H9 (cell line): ENCODE results near the gene FAM131C. TPM values are rescaled to one million over a fixed set of nuclear protein-coding genes. Genes with fewer than 3 reads are reported as not detected.
A peak's percentile ranks its signal among the peaks of the same experiment; 100 is the strongest.

ENCODE experiments used
- DNase-seq: peaks from one replicate; pipeline ENCODE4 v3.0.0-alpha.2; 2017
- H2AFZ ChIP-seq: one replicate; pipeline ENCODE4 v1.6.1; 2013; ENCODE audit warnings: mild to moderate bottlenecking, low read length, control low read depth, moderate library complexity
- H2AK5ac ChIP-seq: 2 replicates; pipeline ENCODE4 v1.6.1; 2013; ENCODE audit warnings: low read length, control low read depth, mixed read lengths; ENCODE audit not compliant: insufficient read length
- H2BK120ac ChIP-seq: one replicate; pipeline ENCODE4 v1.6.1; 2013; ENCODE audit warnings: low read depth, mild to moderate bottlenecking, low read length, control low read depth, inconsistent platforms; ENCODE audit not compliant: poor library complexity, severe bottlenecking
- H2BK12ac ChIP-seq: 2 replicates; pipeline ENCODE4 v1.6.1; 2013; ENCODE audit warnings: low read length, control low read depth, mixed read lengths, low read depth; ENCODE audit not compliant: insufficient read length
- H2BK15ac ChIP-seq: 2 replicates; pipeline ENCODE4 v1.6.1; 2013; ENCODE audit warnings: low read depth, low read length, control low read depth
- H2BK20ac ChIP-seq: one replicate; pipeline ENCODE4 v1.6.1; 2013; ENCODE audit warnings: low read depth, mild to moderate bottlenecking, low read length, control low read depth, inconsistent platforms; ENCODE audit not compliant: poor library complexity, severe bottlenecking
- H2BK5ac ChIP-seq: 2 replicates; pipeline ENCODE4 v1.6.1; 2013; ENCODE audit warnings: low read length, control low read depth, mixed read lengths; ENCODE audit not compliant: insufficient read length
- H3K14ac ChIP-seq: 2 replicates; pipeline ENCODE4 v1.6.1; 2013; ENCODE audit warnings: low read length, control low read depth; ENCODE audit not compliant: insufficient read depth
- H3K18ac ChIP-seq: 2 replicates; pipeline ENCODE4 v1.6.1; 2013; ENCODE audit warnings: low read depth, mild to moderate bottlenecking, mixed read lengths, low read length, control low read depth; ENCODE audit not compliant: insufficient read length
- H3K23ac ChIP-seq: 2 replicates; pipeline ENCODE4 v1.6.1; 2013; ENCODE audit warnings: low read length, control low read depth, mixed read lengths, low read depth; ENCODE audit not compliant: insufficient read length
- H3K23me2 ChIP-seq: 2 replicates; pipeline ENCODE4 v1.6.1; 2013; ENCODE audit warnings: low read depth, mild to moderate bottlenecking, mixed read lengths, low read length, control low read depth; ENCODE audit not compliant: insufficient read length, poor library complexity, severe bottlenecking
- H3K27ac ChIP-seq: 2 replicates; pipeline ENCODE4 v1.5.1; 2013; ENCODE audit warnings: low read length, control low read depth, mixed read lengths, low read depth; ENCODE audit not compliant: insufficient read length
- H3K27me3 ChIP-seq: 2 replicates; pipeline ENCODE4 v1.6.1; 2013; ENCODE audit warnings: low read length, control low read depth, inconsistent platforms; ENCODE audit not compliant: insufficient read depth
- H3K4ac ChIP-seq: 2 replicates; pipeline ENCODE4 v1.6.1; 2013; ENCODE audit warnings: low read depth, mild to moderate bottlenecking, control low read depth, inconsistent platforms, low read length, moderate library complexity
- H3K4me1 ChIP-seq: 2 replicates; pipeline ENCODE4 v1.6.1; 2013; ENCODE audit warnings: low read length, control low read depth, inconsistent platforms; ENCODE audit not compliant: insufficient read depth
- H3K4me2 ChIP-seq: 2 replicates; pipeline ENCODE4 v1.6.1; 2013; ENCODE audit warnings: low read length, control low read depth, mixed read lengths; ENCODE audit not compliant: insufficient read length, insufficient read depth
- H3K56ac ChIP-seq: 2 replicates; pipeline ENCODE4 v1.6.1; 2013; ENCODE audit warnings: low read depth, mild to moderate bottlenecking, mixed read lengths, low read length, control low read depth; ENCODE audit not compliant: insufficient read length
- H3K79me1 ChIP-seq: 2 replicates; pipeline ENCODE4 v1.6.1; 2013; ENCODE audit warnings: low read depth, mild to moderate bottlenecking, moderate library complexity, low read length, control low read depth, inconsistent platforms; ENCODE audit not compliant: insufficient read depth, poor library complexity, severe bottlenecking
- H3K79me2 ChIP-seq: 2 replicates; pipeline ENCODE4 v1.6.1; 2013; ENCODE audit warnings: low read length, control low read depth, inconsistent platforms; ENCODE audit not compliant: insufficient read depth
- H3K9ac ChIP-seq: 2 replicates; pipeline ENCODE4 v1.6.1; 2013; ENCODE audit warnings: low read length, control low read depth, mixed read lengths; ENCODE audit not compliant: insufficient read length; ENCODE audit errors: extremely low read depth
- H3K9me3 ChIP-seq: one replicate; pipeline ENCODE4 v1.6.1; 2013; ENCODE audit warnings: low read depth, low read length, inconsistent platforms; ENCODE audit not compliant: control insufficient read depth
- H3T11ph ChIP-seq: one replicate; pipeline ENCODE4 v1.6.1; 2013; ENCODE audit warnings: mild to moderate bottlenecking, low read length, control low read depth, inconsistent platforms
- H4K20me1 ChIP-seq: one replicate; pipeline ENCODE4 v1.6.1; 2013; ENCODE audit not compliant: control insufficient read depth, insufficient read length, insufficient read depth
- H4K5ac ChIP-seq: 2 replicates; pipeline ENCODE4 v1.6.1; 2013; ENCODE audit warnings: low read depth, mild to moderate bottlenecking, mixed read lengths, low read length, control low read depth; ENCODE audit not compliant: insufficient read length
- H4K8ac ChIP-seq: replicated peaks from 2 replicates; pipeline ENCODE4 v1.6.1; 2013; ENCODE audit warnings: low read length, control low read depth, mixed read lengths, low read depth; ENCODE audit not compliant: insufficient read length
- H4K91ac ChIP-seq: 2 replicates; pipeline ENCODE4 v1.6.1; 2013; ENCODE audit warnings: low read depth, mild to moderate bottlenecking, moderate library complexity, mixed read lengths, low read length, control low read depth; ENCODE audit not compliant: insufficient read length
- H3K27ac Mint-ChIP-seq, 3 experiments: 2 replicates in 2 of 3; 3 replicates in 1 of 3; pipeline ENCODE4 v1.8.0; 2020 to 2021; ENCODE audit warnings: mixed read lengths in 3 of 3, mild to moderate bottlenecking in 1 of 3, moderate library complexity in 1 of 3
- H3K27me3 Mint-ChIP-seq: 2 replicates; pipeline ENCODE4 v1.8.0; 2021; ENCODE audit warnings: low read depth, mild to moderate bottlenecking, moderate library complexity, mixed read lengths
- H3K36me3 Mint-ChIP-seq, 3 experiments: 2 replicates in 2 of 3; 3 replicates in 1 of 3; pipeline ENCODE4 v1.8.0; 2020 to 2021; ENCODE audit warnings: low read depth in 3 of 3, mixed read lengths in 3 of 3; ENCODE audit not compliant: insufficient read depth in 1 of 3
- H3K4me1 Mint-ChIP-seq, 2 experiments: 2 replicates each; pipeline ENCODE4 v1.8.0; 2020; ENCODE audit warnings: mixed read lengths in 2 of 2
- H3K4me3 Mint-ChIP-seq, 2 experiments: 2 replicates in 1 of 2; 3 replicates in 1 of 2; pipeline ENCODE4 v1.8.0; 2020 to 2021; ENCODE audit warnings: mild to moderate bottlenecking in 2 of 2, mixed read lengths in 2 of 2, moderate library complexity in 1 of 2
- H3K9me3 Mint-ChIP-seq, 2 experiments: 2 replicates in 1 of 2; 3 replicates in 1 of 2; pipeline ENCODE4 v1.8.0; 2020; ENCODE audit warnings: mild to moderate bottlenecking in 2 of 2, mixed read lengths in 2 of 2, moderate library complexity in 1 of 2
- WGBS: extraction: QIAGEN DNeasy Blood & Tissue Kit; methylation state at CpG from one replicate; pipeline ENCODE4 v1.1.7; 2013; ENCODE audit warnings: missing lambda C conversion rate, low lambda C conversion rate, mixed read lengths; ENCODE audit not compliant: insufficient read length; ENCODE audit errors: extremely low coverage; 5-methylcytosine and 5-hydroxymethylcytosine counted together
- total RNA-seq: library from RNA; stranded (reverse); gene quantifications from 2 replicates; pipeline ENCODE4 v1.2.1, GENCODE V29; 2021
- TF ChIP-seq, protein P1 (sequence below): fragments of 200-600 bp; sonication (generic); conservative IDR thresholded peaks from 3 replicates; pipeline ENCODE4 v1.8.0; 2021; ENCODE audit warnings: antibody characterized with exemption, mild to moderate bottlenecking

Gene FAM131C
- total RNA-seq, 1 experiment from 2014 or later, result 0.61 TPM

DNA sequence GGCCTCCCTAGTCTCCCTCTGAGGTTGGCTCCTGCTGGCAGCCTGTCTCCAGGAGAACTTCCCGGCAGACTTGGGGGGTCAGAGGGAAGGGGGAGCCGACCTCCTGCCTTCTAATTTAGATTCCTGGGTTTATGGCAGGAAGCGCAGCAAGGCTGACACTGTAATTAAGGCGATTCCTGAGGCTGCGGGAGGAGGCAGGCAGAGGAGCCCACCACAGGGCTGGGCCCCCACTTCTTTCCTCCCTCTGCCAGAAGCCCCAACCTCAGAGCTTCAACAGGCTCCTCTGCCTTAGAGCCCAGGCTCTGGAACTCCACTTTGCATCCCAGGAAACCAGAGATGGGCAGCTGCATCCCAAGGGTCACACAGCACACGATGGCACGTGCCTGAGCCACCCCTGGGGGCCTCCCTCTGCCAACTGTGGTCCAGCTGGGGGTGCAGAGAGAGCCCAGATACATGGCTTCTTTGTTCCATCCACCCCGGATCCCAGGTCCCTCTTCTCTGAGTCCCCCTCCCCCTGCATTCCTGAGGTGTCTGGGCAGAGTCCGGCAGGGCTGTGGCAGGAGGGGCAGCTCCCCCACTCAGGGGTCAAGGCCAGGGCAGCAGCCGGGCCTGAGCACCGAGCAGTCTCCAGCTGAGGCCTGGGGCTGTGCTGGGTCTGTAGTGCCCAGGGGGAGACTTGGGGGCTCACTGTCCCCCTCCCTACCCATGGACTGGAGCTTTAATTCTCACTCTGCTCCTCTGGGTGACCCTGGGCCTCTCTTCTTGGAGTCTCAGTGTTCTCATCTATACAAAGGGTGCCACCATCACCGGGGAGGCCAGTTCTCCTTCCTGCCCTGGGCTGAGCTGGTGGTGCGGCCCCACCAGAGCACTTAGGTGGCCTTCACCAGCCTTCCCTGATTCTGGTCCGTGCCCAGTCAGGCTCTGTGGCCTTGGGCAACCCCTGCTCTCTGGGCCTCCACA lies 39.4 kb upstream of the FAM131C start:
- H3K4me3 Mint-ChIP-seq, result no peak overlapping the region
- Histone ChIP-seq H2BK120ac (no peak overlapping the region), H2AK5ac (no peak overlapping the region), H3K9me3 (peaks cover 3% of the 10 kb centered on the region), H3K27ac (no peak overlapping the region), H4K8ac (no peak overlapping the region), H3K4me2 (no peak overlapping the region), H3K14ac (no peak overlapping the region), H4K20me1 (no peaks in the 10 kb centered on the region), H3K9ac (no peak overlapping the region), H2BK20ac (no peak overlapping the region), H3K23me2 (no peaks in the 10 kb centered on the region), H3K79me2 (no peaks in the 10 kb centered on the region), H4K5ac (no peak overlapping the region), H3K27me3 (no peaks in the 10 kb centered on the region), H3T11ph (no peak overlapping the region), H2AFZ (no peak overlapping the region), H3K79me1 (no peaks in the 10 kb centered on the region), H3K18ac (no peak overlapping the region), H3K4me1 (peaks cover 10% of the 10 kb centered on the region), H2BK5ac (no peak overlapping the region), H3K23ac (no peak overlapping the region), H3K4ac (no peak overlapping the region), H4K91ac (no peak overlapping the region), H3K56ac (no peak overlapping the region), H2BK12ac (no peak overlapping the region), H2BK15ac (no peak overlapping the region)
- TF ChIP-seq, protein P1, sequence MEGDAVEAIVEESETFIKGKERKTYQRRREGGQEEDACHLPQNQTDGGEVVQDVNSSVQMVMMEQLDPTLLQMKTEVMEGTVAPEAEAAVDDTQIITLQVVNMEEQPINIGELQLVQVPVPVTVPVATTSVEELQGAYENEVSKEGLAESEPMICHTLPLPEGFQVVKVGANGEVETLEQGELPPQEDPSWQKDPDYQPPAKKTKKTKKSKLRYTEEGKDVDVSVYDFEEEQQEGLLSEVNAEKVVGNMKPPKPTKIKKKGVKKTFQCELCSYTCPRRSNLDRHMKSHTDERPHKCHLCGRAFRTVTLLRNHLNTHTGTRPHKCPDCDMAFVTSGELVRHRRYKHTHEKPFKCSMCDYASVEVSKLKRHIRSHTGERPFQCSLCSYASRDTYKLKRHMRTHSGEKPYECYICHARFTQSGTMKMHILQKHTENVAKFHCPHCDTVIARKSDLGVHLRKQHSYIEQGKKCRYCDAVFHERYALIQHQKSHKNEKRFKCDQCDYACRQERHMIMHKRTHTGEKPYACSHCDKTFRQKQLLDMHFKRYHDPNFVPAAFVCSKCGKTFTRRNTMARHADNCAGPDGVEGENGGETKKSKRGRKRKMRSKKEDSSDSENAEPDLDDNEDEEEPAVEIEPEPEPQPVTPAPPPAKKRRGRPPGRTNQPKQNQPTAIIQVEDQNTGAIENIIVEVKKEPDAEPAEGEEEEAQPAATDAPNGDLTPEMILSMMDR, result no peak
- H3K27me3 Mint-ChIP-seq, result peaks cover 24% of the 10 kb centered on the region
- H3K9me3 Mint-ChIP-seq, result peaks cover 9 to 10% of the 10 kb centered on the region in 2 experiments
- H3K4me1 Mint-ChIP-seq, result peaks cover 47 to 51% of the 10 kb centered on the region in 2 experiments
- no CpG with 5 or more reads among the region's 14 CpGs for WGBS
- H3K27ac Mint-ChIP-seq, result no peak overlapping the region
- DNase-seq, result peak; percentile 60
- H3K36me3 Mint-ChIP-seq, result peaks cover 5 to 7% (median 7%) of the 10 kb centered on the region in 3 experiments; a peak in 5 of 7 replicates
